Retinal pigment epithelial cell (primary cell): Measurements from ENCODE around the gene MID2.

Source experiments
- DNase-seq: peaks from one replicate; pipeline ENCODE4 v3.0.0-alpha.2; 2010; ENCODE audit warnings: low read depth
- H3K4me3 ChIP-seq: 2 replicates; pipeline ENCODE4 v1.5.1; 2011; ENCODE audit warnings: mild to moderate bottlenecking, low read length, control low read depth, moderate library complexity
- TF ChIP-seq, protein P1 (sequence below): conservative IDR thresholded peaks from 2 replicates; pipeline ENCODE4 v1.5.1; 2011; ENCODE audit warnings: low read depth, low read length, control low read depth, inconsistent platforms

Gene MID2, protein sequence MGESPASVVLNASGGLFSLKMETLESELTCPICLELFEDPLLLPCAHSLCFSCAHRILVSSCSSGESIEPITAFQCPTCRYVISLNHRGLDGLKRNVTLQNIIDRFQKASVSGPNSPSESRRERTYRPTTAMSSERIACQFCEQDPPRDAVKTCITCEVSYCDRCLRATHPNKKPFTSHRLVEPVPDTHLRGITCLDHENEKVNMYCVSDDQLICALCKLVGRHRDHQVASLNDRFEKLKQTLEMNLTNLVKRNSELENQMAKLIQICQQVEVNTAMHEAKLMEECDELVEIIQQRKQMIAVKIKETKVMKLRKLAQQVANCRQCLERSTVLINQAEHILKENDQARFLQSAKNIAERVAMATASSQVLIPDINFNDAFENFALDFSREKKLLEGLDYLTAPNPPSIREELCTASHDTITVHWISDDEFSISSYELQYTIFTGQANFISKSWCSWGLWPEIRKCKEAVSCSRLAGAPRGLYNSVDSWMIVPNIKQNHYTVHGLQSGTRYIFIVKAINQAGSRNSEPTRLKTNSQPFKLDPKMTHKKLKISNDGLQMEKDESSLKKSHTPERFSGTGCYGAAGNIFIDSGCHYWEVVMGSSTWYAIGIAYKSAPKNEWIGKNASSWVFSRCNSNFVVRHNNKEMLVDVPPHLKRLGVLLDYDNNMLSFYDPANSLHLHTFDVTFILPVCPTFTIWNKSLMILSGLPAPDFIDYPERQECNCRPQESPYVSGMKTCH

DNA sequence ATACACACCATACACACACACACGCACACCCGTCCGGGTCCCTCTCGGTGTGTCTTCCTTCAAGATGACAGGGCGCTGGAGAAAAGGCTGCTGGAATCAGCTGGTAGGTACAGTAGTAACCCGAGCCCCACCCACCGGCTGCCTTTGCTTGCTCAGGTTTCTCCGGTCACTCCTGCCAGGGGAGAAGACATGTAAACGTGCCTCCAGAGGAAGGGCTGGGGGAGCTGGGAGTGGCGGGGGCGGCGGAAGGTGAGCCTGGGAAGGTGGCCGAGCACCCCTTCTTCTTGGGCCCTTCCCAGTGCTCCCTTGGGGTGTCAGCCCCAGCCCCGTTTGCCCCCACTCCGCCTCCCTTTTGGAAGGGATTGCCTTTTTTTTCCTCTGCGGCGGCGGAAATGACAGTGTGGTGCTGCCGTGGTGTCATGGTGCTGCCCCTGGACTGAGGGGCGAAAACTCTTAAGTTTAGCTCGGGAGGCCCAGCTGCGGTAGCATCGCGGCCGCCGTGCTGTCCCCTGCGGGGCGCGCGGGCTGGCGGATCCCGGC lies at the start of gene MID2:
Gene MID2 (plus strand): TSS at position 169 of the 540 bp plus-strand sequence. CDS start 561 bp downstream, outside the sequence.
- TF ChIP-seq, protein P1, sequence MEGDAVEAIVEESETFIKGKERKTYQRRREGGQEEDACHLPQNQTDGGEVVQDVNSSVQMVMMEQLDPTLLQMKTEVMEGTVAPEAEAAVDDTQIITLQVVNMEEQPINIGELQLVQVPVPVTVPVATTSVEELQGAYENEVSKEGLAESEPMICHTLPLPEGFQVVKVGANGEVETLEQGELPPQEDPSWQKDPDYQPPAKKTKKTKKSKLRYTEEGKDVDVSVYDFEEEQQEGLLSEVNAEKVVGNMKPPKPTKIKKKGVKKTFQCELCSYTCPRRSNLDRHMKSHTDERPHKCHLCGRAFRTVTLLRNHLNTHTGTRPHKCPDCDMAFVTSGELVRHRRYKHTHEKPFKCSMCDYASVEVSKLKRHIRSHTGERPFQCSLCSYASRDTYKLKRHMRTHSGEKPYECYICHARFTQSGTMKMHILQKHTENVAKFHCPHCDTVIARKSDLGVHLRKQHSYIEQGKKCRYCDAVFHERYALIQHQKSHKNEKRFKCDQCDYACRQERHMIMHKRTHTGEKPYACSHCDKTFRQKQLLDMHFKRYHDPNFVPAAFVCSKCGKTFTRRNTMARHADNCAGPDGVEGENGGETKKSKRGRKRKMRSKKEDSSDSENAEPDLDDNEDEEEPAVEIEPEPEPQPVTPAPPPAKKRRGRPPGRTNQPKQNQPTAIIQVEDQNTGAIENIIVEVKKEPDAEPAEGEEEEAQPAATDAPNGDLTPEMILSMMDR: no peak
- peak within 1 kb of the TSS; percentile 52 for H3K4me3 ChIP-seq
- no peak for DNase-seq

DNA sequence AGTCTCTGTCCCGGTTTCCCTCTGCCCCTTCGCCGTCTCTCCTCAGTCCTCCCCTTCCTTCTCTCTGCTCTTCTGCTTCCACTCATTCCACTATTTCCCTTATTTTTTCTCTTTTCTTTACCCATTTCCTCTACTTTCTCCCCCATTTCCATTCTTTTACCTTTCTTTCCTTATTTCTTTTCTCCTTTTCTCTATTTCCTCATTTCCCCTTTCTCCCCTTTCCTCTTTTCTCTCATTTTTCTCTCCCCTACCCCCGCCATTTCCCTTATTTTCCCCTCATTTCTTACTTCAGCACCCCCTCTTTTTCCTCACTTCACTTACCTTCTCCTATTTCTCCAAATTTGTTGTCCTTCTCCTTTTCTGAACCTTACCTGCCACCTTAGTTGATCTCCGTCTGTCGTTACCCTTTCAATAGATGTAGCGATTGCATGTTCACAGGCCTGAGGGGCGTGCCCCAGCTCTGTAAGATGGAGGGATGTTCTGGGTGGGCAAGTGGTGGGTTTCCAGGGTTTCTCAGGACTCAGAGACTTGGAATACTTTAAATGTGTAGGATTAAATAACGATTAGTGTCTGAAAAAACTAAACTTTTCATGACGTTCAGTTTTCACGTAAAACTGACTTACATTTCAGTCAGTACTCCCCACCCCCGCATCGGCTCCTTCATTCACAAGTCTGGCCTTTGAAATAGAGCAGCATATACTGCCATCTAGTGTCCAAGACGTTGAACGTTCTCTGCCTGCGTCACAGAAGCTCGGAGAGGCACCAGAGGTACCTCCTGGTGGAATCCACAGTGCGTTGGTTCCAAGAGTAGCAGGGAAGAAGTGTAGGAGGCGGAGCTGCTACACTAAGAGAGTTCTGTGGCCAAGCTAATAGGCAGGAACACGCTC lies 48.8 kb upstream of the MID2 start:
- H3K4me3 ChIP-seq: peak overlapping the region; percentile 48
- peak; percentile 61 for DNase-seq
- TF ChIP-seq, protein P1: peak; percentile 70

DNA sequence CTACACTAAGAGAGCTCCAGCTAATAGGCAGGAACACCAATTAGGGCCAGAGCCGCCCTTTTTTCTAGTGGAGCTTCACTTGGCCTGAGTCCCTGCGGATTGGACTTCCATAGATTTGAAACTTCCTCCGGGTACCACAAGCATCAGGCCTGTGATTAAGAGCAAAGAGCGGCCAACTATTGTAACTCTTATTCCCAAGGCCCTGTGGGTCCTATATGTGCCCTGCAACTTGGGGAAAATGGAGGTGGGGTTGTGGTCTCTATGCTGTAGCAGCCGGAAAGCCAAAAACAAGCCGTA lies 48.2 kb upstream of the MID2 start, which contains the start of gene NCBP2L:
Gene NCBP2L (plus strand): TSS at position 198 of the 297 bp plus-strand sequence. CDS start 16,488 bp downstream, outside the sequence.
- H3K4me3 ChIP-seq: peak within 1 kb of the TSS; percentile 48
- TF ChIP-seq, protein P1: no peak
- DNase-seq: no peak

DNA sequence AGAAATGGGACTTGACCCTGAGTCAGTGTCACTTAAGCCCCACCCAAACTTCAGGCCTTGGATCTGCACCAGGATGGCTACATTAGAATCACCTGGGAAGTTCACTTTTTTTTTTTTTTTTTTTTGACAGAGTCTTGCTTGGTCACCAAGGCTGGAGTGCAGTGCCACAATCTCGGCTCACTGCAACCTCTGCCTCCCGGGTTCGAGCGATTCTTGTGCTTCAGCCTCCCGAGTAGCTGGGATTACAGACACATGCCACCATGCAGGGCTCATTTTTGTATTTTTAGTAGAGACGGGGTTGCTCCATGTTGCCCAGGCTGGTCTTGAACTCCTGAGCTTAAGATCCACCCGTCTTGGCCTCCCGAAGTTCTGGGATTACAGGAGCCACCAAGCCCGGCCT lies 45.1 kb upstream of the MID2 start:
- no peak overlapping the region for H3K4me3 ChIP-seq
- TF ChIP-seq, protein P1: no peak
- DNase-seq: no peak

DNA sequence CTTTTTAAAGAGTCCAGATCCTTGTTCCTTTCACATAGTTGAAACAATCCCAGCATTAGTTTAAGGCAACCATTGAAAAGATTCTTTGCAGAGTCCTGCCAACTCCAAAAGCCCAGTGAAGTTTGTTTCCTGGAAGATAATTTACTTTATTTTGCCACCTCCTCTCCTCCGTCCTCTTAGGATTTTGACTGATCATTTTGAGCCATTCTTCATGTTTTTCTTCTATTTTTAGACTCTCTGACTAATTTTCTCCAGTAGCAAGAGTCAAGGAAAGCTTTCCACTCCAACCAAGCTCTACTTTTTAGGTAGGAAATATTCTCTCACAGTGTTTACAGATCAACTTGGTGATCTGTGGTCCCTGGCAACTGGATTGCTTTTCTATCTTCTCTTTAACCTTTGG lies 37.8 kb upstream of the MID2 start:
- no peak overlapping the region for H3K4me3 ChIP-seq
- no peak for DNase-seq
- TF ChIP-seq, protein P1: no peak

DNA sequence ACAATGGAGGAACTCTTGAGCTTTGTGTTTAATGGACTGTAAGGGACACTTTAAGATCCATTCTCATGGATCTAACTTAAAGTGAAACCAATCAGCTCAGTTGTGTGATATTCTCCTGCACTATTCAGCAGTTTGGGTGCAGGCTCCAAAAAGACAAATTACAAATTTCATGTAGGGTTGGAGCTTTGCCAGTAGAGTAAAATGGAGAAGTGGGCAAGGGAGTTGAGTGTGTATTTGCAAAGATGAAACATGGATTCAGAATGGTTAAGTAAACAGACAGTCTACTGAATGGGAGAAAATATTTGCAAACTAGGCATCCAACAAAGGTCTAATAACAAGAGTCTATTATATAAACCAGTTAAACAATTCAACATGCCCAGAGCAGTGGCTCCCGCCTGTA lies 21.2 kb upstream of the MID2 start:
- TF ChIP-seq, protein P1: no peak
- H3K4me3 ChIP-seq: no peak overlapping the region
- no peak for DNase-seq
